Keratinocyte (primary cell): ENCODE data around the gene CDK14. TPM values are rescaled to one million over a fixed set of nuclear protein-coding genes. Genes with fewer than 3 reads are reported as not detected.

Experiments used
- DNase-seq: peaks from one replicate; pipeline ENCODE4 v3.0.0-alpha.2; 2011; ENCODE audit warnings: low read depth, missing footprints, low spot score
- FAIRE-seq: peaks from 2 replicates; lab custom pipeline; 2011; peaks lifted over from hg19 to GRCh38; lab: Jason Lieb, UNC
- H2AFZ ChIP-seq: 2 replicates; pipeline ENCODE4 v1.6.0; 2012; ENCODE audit warnings: low read length, control low read depth, inconsistent platforms; ENCODE audit not compliant: control insufficient read depth
- H3K27ac ChIP-seq: 2 replicates; pipeline ENCODE4 v1.5.1; 2011; ENCODE audit warnings: low read length; ENCODE audit not compliant: control insufficient read depth, insufficient read depth
- H3K27me3 ChIP-seq: 3 replicates; pipeline ENCODE4 v1.6.0; 2011; ENCODE audit warnings: low read length; ENCODE audit not compliant: control insufficient read depth, insufficient read depth; ENCODE audit errors: extremely low read depth
- H3K36me3 ChIP-seq, 2 experiments: 2 replicates in 1 of 2; 3 replicates in 1 of 2; pipeline ENCODE4 v1.5.1; 2011; ENCODE audit warnings: low read length in 2 of 2, mild to moderate bottlenecking in 1 of 2; ENCODE audit not compliant: control insufficient read depth in 2 of 2, insufficient read depth in 2 of 2; ENCODE audit errors: extremely low read depth in 1 of 2
- H3K4me1 ChIP-seq: 3 replicates; pipeline ENCODE4 v1.5.1; 2011; ENCODE audit warnings: low read length; ENCODE audit not compliant: control insufficient read depth, insufficient read depth; ENCODE audit errors: extremely low read depth
- H3K4me2 ChIP-seq: 3 replicates; pipeline ENCODE4 v1.6.0; 2011; ENCODE audit warnings: low read depth, low read length; ENCODE audit not compliant: control insufficient read depth, insufficient read depth; ENCODE audit errors: extremely low read depth
- H3K4me3 ChIP-seq, 3 experiments: fragments of 200-600 bp in 1 of 3; sonication (generic) in 1 of 3; 2 replicates in 2 of 3; 3 replicates in 1 of 3; pipeline ENCODE4 v1.5.1; 2011 to 2016; ENCODE audit warnings: low read length in 3 of 3, mild to moderate bottlenecking in 3 of 3, control low read depth in 2 of 3, inconsistent platforms in 1 of 3, low read depth in 1 of 3, mixed read lengths in 1 of 3, mixed run types in 1 of 3, moderate library complexity in 1 of 3; ENCODE audit not compliant: control insufficient read depth in 2 of 3, insufficient read depth in 2 of 3; ENCODE audit errors: extremely low read depth in 1 of 3
- H3K79me2 ChIP-seq: 2 replicates; pipeline ENCODE4 v1.6.0; 2012; ENCODE audit warnings: low read length; ENCODE audit not compliant: control insufficient read depth, insufficient read depth
- H3K9ac ChIP-seq: 3 replicates; pipeline ENCODE4 v1.6.0; 2011; ENCODE audit warnings: low read length; ENCODE audit not compliant: control insufficient read depth, insufficient read depth; ENCODE audit errors: extremely low read depth
- H3K9me1 ChIP-seq: 3 replicates; pipeline ENCODE4 v1.6.0; 2011; ENCODE audit warnings: low read length; ENCODE audit not compliant: control insufficient read depth, insufficient read depth; ENCODE audit errors: extremely low read depth
- H3K9me3 ChIP-seq: 2 replicates; pipeline ENCODE4 v1.5.1; 2012; ENCODE audit warnings: low read depth, low read length; ENCODE audit not compliant: control insufficient read depth
- H4K20me1 ChIP-seq: 3 replicates; pipeline ENCODE4 v1.6.0; 2011; ENCODE audit warnings: low read length; ENCODE audit not compliant: control insufficient read depth, insufficient read depth; ENCODE audit errors: extremely low read depth
- EZH2 ChIP-seq: IDR thresholded peaks from one replicate; pipeline ENCODE4 v1.6.1; 2012; ENCODE audit warnings: inconsistent platforms, mild to moderate bottlenecking, low read length, moderate library complexity
- dilution Hi-C: fragments of 300-500 bp; cut with MboI; formaldehyde crosslinking; loops from one replicate; pipeline ENCODE4 v1.7.0; 2020; ENCODE audit warnings: low sequenced_read_pairs; ENCODE audit not compliant: extremely low pct_ligation_motif_present
- polyA plus RNA-seq, 5 experiments: library from polyadenylated mRNA; depleted of rRNA in 3 of 5; stranded (reverse) in 3 of 5; stranded (forward) in 1 of 5; unstranded in 1 of 5; fragments of >200 nt; gene quantifications; 1 replicate in 1 of 5; 2 replicates in 3 of 5; 3 replicates in 1 of 5; pipeline versions ENCODE4 v1.2.1 to v1.2.3, GENCODE V29; 2011 to 2012; ENCODE audit warnings: missing spikeins in 2 of 5, low read depth in 1 of 5, low replicate concordance in 1 of 5
- TF ChIP-seq, protein P1 (sequence below), 3 experiments: IDR thresholded peaks in 1 of 3; conservative IDR thresholded peaks in 1 of 3; optimal IDR thresholded peaks in 1 of 3; 2 replicates in 2 of 3; 3 replicates in 1 of 3; pipeline versions ENCODE3 to v1.5.1; 2011; ENCODE audit warnings: low read length in 3 of 3, mild to moderate bottlenecking in 3 of 3, moderate library complexity in 2 of 3, control low read depth in 1 of 3, inconsistent platforms in 1 of 3; ENCODE audit not compliant: insufficient read depth in 2 of 3; ENCODE audit errors: extremely low read depth in 1 of 3

The CDK14 gene
- polyA plus RNA-seq, 1 donor (not counting 4 experiments of a cell fraction or from before 2014, with no cell fraction given) = 4.0 TPM

DNA sequence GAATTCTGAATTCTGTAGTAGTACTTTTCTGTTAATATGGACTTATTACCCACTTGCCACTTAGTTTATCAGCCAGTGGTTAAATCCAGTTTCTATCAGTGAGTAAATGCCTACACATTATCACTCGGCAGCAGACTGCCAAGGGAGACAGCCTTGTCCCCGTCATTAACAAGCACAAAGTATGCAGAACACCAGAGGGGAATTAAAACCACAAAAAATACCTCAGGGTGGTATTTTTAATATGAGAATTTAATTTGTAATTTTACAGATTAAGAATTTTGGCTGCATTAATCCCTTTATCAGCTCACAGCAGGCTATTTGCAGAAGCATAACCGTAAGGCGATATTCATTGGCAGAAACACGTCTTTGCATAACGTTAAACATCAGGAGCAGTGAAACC, 518.1 kb downstream of the CDK14 start:
- TF ChIP-seq EZH2 = no peak
- TF ChIP-seq, protein P1, sequence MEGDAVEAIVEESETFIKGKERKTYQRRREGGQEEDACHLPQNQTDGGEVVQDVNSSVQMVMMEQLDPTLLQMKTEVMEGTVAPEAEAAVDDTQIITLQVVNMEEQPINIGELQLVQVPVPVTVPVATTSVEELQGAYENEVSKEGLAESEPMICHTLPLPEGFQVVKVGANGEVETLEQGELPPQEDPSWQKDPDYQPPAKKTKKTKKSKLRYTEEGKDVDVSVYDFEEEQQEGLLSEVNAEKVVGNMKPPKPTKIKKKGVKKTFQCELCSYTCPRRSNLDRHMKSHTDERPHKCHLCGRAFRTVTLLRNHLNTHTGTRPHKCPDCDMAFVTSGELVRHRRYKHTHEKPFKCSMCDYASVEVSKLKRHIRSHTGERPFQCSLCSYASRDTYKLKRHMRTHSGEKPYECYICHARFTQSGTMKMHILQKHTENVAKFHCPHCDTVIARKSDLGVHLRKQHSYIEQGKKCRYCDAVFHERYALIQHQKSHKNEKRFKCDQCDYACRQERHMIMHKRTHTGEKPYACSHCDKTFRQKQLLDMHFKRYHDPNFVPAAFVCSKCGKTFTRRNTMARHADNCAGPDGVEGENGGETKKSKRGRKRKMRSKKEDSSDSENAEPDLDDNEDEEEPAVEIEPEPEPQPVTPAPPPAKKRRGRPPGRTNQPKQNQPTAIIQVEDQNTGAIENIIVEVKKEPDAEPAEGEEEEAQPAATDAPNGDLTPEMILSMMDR (optimal IDR thresholded peaks at IDR 0.05 in 1 of 3, IDR thresholded peaks at IDR 0.05 in 1 of 3, conservative IDR thresholded peaks at IDR 0.05 in 1 of 3; ENCODE audit: extremely low read depth in 1 of 3, insufficient read depth in 2 of 3, low read length in 3 of 3) = no peak
- no peaks in the 10 kb centered on the region for H3K36me3 ChIP-seq
- dilution Hi-C loops = no loop called here
- H3K9me3 ChIP-seq = no peaks in the 10 kb centered on the region
- H2AFZ ChIP-seq = no peak overlapping the region
- H3K9ac ChIP-seq = no peak overlapping the region
- H3K4me2 ChIP-seq = no peak overlapping the region
- no peak overlapping the region for H3K27ac ChIP-seq
- H3K27me3 ChIP-seq = no peaks in the 10 kb centered on the region
- H3K4me3 ChIP-seq = no peak overlapping the region
- no peaks in the 10 kb centered on the region for H3K79me2 ChIP-seq
- no peaks in the 10 kb centered on the region for H3K9me1 ChIP-seq
- no peaks in the 10 kb centered on the region for H3K4me1 ChIP-seq
- FAIRE-seq (no peak), DNase-seq (no peak)
- H4K20me1 ChIP-seq = no peaks in the 10 kb centered on the region

DNA sequence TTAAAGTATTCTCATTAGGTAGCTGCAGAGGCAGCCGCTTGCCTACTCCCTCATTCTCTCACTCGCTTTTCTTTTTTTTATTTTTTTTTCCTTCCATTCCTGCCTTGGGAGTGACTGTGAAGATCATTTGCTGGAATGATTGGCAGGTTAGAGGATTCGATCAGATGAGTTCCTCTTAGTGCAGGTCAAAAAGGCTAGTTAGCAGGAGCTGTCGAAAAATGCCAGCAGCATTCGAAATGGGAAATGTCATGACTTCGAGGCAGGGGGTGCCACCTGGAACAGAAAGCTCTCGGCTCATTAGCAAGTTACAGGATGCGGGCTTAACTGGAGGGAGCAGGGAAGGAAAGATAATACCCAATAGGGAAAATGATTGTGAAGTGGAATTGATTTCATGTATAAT, 530.6 kb downstream of the CDK14 start:
- Histone ChIP-seq H3K36me3 (no peaks in the 10 kb centered on the region), H4K20me1 (no peaks in the 10 kb centered on the region), H2AFZ (no peak overlapping the region), H3K4me3 (no peak overlapping the region), H3K4me1 (no peaks in the 10 kb centered on the region), H3K79me2 (no peaks in the 10 kb centered on the region), H3K9ac (no peak overlapping the region), H3K9me3 (no peaks in the 10 kb centered on the region), H3K27me3 (no peaks in the 10 kb centered on the region), H3K4me2 (no peak overlapping the region), H3K9me1 (no peaks in the 10 kb centered on the region), H3K27ac (no peak overlapping the region)
- FAIRE-seq (no peak), DNase-seq (no peak)
- no peak for TF ChIP-seq EZH2
- TF ChIP-seq, protein P1 (optimal IDR thresholded peaks at IDR 0.05 in 1 of 3, IDR thresholded peaks at IDR 0.05 in 1 of 3, conservative IDR thresholded peaks at IDR 0.05 in 1 of 3; ENCODE audit: extremely low read depth in 1 of 3, insufficient read depth in 2 of 3, low read length in 3 of 3) = no peak
- dilution Hi-C loops = no loop called here
